Measurements from ENCODE around the gene SHC4. TPM values are rescaled to one million over a fixed set of nuclear protein-coding genes. Genes with fewer than 3 reads are reported as not detected.

Gene SHC4
- total RNA-seq, 1 donor from 2014 or later = 2.2 TPM

- Mint-ChIP-seq H3K27me3 (ENCODE audit: insufficient read depth, low read depth) (no peaks in the 10 kb centered on the region), H3K4me3 (no peak overlapping the region), H3K4me1 (no peaks in the 10 kb centered on the region), H3K36me3 (peaks cover 16% of the 10 kb centered on the region), H3K27ac (no peak overlapping the region), H3K9me3 (peaks cover 3% of the 10 kb centered on the region)
- Histone ChIP-seq H3K36me3 (peaks cover 9% of the 10 kb centered on the region), H3K4me2 (no peak overlapping the region), H3K79me2 (ENCODE audit: low read depth) (no peaks in the 10 kb centered on the region), H3K9me3 (ENCODE audit: low read depth) (no peaks in the 10 kb centered on the region), H3K27ac (no peak overlapping the region), H3K4me1 (no peaks in the 10 kb centered on the region), H3F3A (ENCODE audit: low read depth) (no peaks in the 10 kb centered on the region), H3K9ac (no peak overlapping the region), H2AFZ (replicated peaks) (no peak overlapping the region), H3K27me3 (no peaks in the 10 kb centered on the region), H4K20me1 (ENCODE audit: low read depth) (no peaks in the 10 kb centered on the region), H3K4me3 (no peak overlapping the region)
- TF ChIP-seq EZH2 (IDR thresholded peaks at IDR 0.05) = no peak
- no peak for TF ChIP-seq EZH2phosphoT487 (IDR thresholded peaks at IDR 0.05)
- no peak for TF ChIP-seq CTCF (IDR thresholded peaks at IDR 0.05)
- DNase-seq (ENCODE audit: low spot score) = no peak
Observed at GRCh38 chr15:48775546-48775945, 188.2 kb downstream of the SHC4 start.

GRCh38 chr15:48774484-48774883 lies 189.2 kb downstream of the SHC4 start:
- Mint-ChIP-seq H3K27me3 (ENCODE audit: insufficient read depth, low read depth) (no peaks in the 10 kb centered on the region), H3K27ac (no peak overlapping the region), H3K4me1 (no peaks in the 10 kb centered on the region), H3K36me3 (peaks cover 19% of the 10 kb centered on the region), H3K4me3 (no peak overlapping the region), H3K9me3 (peaks cover 3% of the 10 kb centered on the region)
- Histone ChIP-seq H3K9ac (no peak overlapping the region), H3K79me2 (ENCODE audit: low read depth) (no peaks in the 10 kb centered on the region), H3K4me1 (no peaks in the 10 kb centered on the region), H3K9me3 (ENCODE audit: low read depth) (no peaks in the 10 kb centered on the region), H3K4me2 (no peak overlapping the region), H3K4me3 (no peak overlapping the region), H3F3A (ENCODE audit: low read depth) (no peaks in the 10 kb centered on the region), H3K27ac (no peak overlapping the region), H2AFZ (replicated peaks) (no peak overlapping the region), H3K36me3 (peaks cover 9% of the 10 kb centered on the region), H4K20me1 (ENCODE audit: low read depth) (no peaks in the 10 kb centered on the region), H3K27me3 (no peaks in the 10 kb centered on the region)
- TF ChIP-seq CTCF (IDR thresholded peaks at IDR 0.05) = no peak
- no peak for TF ChIP-seq EZH2phosphoT487 (IDR thresholded peaks at IDR 0.05)
- no peak for TF ChIP-seq EZH2 (IDR thresholded peaks at IDR 0.05)
- DNase-seq (ENCODE audit: low spot score) = no peak

Small RNAs within 50 kb of the gene (small RNA-seq; reads per million reads assigned to genes)
- not detected for gene RF00019

Other genes with a start within 250 kb of the SHC4 start
- 23.5 and 191 TPM in 2 replicates for gene CEP152, start 152.8 kb downstream of the SHC4 start, total RNA-seq (ENCODE audit: low replicate concordance)
- 205 and 292 TPM in 2 replicates for gene EID1, start 85.8 kb downstream of the SHC4 start, total RNA-seq (ENCODE audit: low replicate concordance)
- gene SECISBP2L, start 82.5 kb upstream of the SHC4 start, total RNA-seq (ENCODE audit: low replicate concordance) = 30.3 and 44.0 TPM in 2 replicates
- gene COPS2, start 191.7 kb upstream of the SHC4 start, total RNA-seq (ENCODE audit: low replicate concordance) = 86.2 and 163 TPM in 2 replicates
- 19.0 and 30.1 TPM in 2 replicates for gene GALK2, start 206.3 kb upstream of the SHC4 start, total RNA-seq (ENCODE audit: low replicate concordance)